ENCODE measurements around the gene ATP2B2.

ATP2B2 gene

GRCh38 chr3:10528046-10528445 lies 22.7 kb upstream of the ATP2B2 start:
- no peak for DNase-seq

GRCh38 chr3:10527295-10528001 lies 22.1 kb upstream of the ATP2B2 start:
- no peak for DNase-seq

GRCh38 chr3:10526366-10526765 lies 21.0 kb upstream of the ATP2B2 start:
- no peak for DNase-seq

- peak; percentile 33 for DNase-seq
Measured at GRCh38 chr3:10524799-10525301, 19.5 kb upstream of the ATP2B2 start.

GRCh38 chr3:10524270-10524669 lies 18.9 kb upstream of the ATP2B2 start:
- peak; percentile 22 for DNase-seq

GRCh38 chr3:10523561-10523960 lies 18.2 kb upstream of the ATP2B2 start:
- no peak for DNase-seq

- peak; percentile 60 for DNase-seq
Measured at GRCh38 chr3:10522646-10523303, 17.4 kb upstream of the ATP2B2 start.

- peak; percentile 19 for DNase-seq
Measured at GRCh38 chr3:10521772-10522441, 16.5 kb upstream of the ATP2B2 start.

- no peak for DNase-seq
Measured at GRCh38 chr3:10520072-10520471, 14.7 kb upstream of the ATP2B2 start.

- DNase-seq, result peak; percentile 8
Measured at GRCh38 chr3:10519236-10519635, 13.8 kb upstream of the ATP2B2 start.

GRCh38 chr3:10518506-10519150 lies 13.2 kb upstream of the ATP2B2 start:
- DNase-seq, result peak; percentile 48

GRCh38 chr3:10517627-10518026 lies 12.2 kb upstream of the ATP2B2 start:
- DNase-seq, result peak; percentile 42

GRCh38 chr3:10516544-10517452 lies 11.4 kb upstream of the ATP2B2 start:
- peak; percentile 55 for DNase-seq

GRCh38 chr3:10515884-10516495 lies 10.6 kb upstream of the ATP2B2 start:
- peak; percentile 48 for DNase-seq

GRCh38 chr3:10515396-10515795 lies 10.0 kb upstream of the ATP2B2 start:
- peak; percentile 43 for DNase-seq

- DNase-seq, result peak; percentile 41
Measured at GRCh38 chr3:10514407-10515069, 9.2 kb upstream of the ATP2B2 start.

GRCh38 chr3:10513306-10513705 lies 7.9 kb upstream of the ATP2B2 start:
- no peak for DNase-seq

- no peak for DNase-seq
Measured at GRCh38 chr3:10512687-10513086, 7.3 kb upstream of the ATP2B2 start.

GRCh38 chr3:10511809-10512494 lies 6.6 kb upstream of the ATP2B2 start:
- no peak for DNase-seq

- DNase-seq, result no peak
Measured at GRCh38 chr3:10510743-10511432, 5.5 kb upstream of the ATP2B2 start.

All from activated effector memory CD4-positive, alpha-beta T cell treated with anti-CD3 and anti-CD28 coated beads, Interleukin-2, amount 50 U/mL, for 16 hours (primary cell).